Stromal cell of bone marrow (primary cell): ENCODE measurements around the gene TRPM3.
"Not testable (repeated sequence)": the region's sequence is repeated elsewhere in the genome, so short reads cannot be mapped to it uniquely, and the experiment has no call there.

Source experiments
- DNase-seq: peaks from one replicate; pipeline ENCODE4 v3.0.0-alpha.2; 2012; ENCODE audit warnings: low read depth

Gene TRPM3

DNA sequence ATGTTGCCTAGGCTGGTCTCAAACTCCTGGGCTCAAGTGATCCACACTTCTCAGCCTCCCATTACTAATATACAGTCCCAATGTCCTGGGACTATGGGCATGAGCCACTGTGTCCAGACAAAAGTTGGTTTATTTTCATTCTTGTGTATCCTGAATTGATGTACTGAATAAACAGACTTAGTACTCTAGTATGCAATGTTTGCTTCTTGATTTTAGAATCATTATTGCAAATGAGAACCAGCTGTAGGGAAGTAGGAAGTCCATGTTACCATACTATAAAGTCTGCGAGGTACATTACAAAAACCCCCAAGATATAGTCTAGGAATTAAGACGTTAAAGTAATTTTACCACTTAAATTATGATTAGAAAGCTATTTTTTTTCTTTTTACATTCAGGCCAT lies 372.4 kb downstream of the TRPM3 start:
- DNase-seq, result no peak

DNA sequence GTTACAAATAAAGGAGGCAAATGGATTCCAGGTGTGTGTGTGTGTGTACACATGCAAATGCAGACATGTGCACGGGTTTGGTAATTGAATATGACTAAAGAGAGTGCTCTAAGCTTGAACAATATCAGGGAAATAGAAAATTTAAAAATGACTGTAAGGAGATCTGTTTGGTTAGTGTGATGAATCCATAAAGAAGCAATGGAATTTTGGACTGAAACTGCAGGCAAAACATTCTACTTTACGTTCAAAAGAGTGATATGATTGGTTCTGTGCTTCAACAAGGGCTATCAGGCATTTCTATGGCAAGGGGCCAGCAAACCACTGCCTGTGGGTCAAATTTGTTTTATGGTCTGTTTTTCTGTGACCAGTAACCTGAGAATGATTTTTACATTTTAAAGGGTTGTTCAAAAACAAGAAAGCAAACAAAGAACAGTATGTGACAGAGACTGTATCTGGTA lies 374.1 kb downstream of the TRPM3 start:
- DNase-seq, result peak; percentile 44

DNA sequence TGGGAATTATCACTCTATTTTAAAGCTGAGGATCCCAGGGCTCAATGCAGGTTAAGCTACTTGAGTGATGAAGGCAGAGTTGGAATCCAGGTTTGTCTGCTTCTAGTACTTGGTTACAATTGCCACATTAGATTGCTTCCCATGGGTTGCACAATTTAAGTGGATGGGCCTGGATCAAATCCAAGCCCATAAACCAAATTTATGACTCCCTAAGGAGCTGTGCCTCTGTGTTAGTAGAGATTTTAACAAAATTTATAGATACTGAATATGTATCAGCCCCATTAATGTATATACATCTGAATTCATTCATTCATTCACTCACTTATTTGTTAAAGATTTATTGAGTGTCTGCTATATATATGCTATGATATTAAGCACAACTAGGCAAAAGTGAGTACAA lies 374.7 kb downstream of the TRPM3 start:
- DNase-seq, result peak; percentile 47

DNA sequence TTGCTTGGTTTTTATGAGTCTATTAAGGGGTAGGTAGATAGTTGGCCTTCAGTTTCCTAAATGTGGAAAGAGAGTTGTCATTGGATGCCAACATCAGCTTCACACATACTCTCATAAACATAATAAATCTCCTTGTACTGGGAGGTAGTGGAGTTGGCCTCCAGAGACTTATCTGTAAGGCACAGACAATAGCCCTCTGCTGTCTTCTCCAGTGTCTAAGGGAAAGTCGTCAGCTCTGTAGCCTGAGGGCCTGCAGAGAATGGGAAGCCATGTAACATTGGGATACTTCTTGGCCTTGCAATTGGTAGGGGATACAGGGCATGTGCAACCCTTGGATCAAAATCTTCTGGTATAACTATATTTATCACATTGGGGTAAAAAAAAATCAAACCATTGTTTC lies 375.1 kb downstream of the TRPM3 start:
- DNase-seq, result no peak

DNA sequence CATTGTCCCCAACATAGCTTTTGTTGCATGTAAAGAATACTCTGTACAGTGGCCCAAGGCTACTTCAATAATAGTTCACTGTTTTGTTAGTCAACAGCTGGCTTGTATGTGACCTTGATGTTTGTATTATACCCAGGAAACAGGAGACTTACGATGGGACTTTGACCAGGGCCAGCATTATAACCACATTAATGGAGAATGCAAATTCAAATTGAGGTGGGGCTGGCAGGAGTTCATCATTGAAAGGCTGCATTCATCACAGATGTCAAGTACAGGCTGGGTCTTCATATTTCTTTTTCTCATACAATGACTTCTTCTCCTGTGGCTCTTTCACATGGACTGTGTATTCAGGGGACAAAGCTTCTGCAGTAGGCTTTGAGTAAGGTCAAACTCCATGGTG lies 396.6 kb downstream of the TRPM3 start:
- not testable (repeated sequence) for DNase-seq

DNA sequence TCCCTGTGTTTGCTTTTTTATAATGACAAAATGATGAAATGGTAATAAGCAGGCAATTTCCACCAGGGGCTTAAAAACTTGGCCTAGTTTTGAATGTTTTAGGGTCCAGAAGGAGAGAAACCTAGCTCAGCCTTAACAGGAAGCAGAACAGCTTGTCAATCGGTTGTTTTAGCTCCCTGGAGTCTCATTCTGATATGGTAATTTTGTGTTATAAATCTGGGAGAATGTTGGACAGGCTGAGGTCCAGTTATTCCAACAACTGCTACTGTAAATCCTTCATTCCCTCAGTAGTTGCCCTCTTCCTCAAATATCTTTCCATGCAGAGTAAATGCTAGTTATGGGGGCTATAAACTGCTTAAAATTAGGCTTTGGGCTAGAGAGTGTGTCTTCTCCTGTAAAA lies 397.4 kb downstream of the TRPM3 start:
- DNase-seq, result not testable (repeated sequence)

DNA sequence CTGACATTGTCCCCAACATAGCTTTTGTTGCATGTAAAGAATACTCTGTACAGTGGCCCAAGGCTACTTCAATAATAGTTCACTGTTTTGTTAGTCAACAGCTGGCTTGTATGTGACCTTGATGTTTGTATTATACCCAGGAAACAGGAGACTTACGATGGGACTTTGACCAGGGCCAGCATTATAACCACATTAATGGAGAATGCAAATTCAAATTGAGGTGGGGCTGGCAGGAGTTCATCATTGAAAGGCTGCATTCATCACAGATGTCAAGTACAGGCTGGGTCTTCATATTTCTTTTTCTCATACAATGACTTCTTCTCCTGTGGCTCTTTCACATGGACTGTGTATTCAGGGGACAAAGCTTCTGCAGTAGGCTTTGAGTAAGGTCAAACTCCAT lies 414.6 kb downstream of the TRPM3 start:
- DNase-seq, result not testable (repeated sequence)

DNA sequence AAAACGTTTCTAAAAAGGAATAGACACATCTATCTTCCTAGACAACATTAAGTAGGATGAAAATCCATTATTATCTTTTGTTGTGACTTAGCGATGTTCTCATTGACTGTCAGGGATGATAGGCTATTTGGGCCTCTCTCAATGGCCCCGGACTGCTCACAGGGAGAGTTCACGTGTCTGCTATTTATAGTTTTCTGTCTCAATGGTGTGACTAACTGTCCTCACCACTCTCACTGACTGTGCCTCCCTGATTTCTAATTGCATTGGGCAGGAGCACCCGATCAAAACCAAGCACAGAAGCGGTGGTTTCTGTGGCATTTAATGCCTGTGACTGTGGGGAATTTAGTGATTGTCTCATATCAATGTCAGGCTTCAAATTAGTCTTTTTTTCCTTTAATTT lies 420.3 kb downstream of the TRPM3 start:
- no peak for DNase-seq

DNA sequence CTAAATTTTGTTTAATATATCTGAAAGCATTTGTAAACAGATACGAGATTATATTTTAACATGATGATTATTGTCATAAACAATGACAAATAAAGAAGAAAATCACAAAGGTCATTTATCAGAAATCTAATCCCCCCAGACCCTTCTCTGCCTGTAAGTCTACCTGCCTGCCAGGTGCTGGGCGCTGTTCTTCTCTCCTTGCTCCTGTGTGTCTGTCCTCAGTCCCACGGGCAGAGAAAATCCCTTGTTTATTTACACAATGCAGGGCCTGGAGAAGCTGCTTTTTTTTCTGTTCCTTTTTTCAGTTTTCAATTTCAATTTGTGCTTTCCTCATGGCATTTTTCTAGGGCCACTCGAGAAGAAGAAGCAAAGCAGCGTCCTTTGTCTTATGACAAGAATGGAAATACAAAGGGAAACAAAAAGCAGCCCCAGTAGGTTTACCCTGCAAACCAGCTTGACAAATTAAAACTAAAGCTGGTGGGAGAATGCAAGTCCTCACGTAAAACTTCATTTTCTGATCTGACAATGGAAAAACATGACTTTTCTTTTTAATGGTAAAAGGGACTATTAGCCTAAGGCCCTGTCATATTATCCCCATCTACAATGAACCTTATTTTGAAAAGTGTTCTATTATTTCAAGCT lies 424.6 kb downstream of the TRPM3 start:
- DNase-seq, result no peak

DNA sequence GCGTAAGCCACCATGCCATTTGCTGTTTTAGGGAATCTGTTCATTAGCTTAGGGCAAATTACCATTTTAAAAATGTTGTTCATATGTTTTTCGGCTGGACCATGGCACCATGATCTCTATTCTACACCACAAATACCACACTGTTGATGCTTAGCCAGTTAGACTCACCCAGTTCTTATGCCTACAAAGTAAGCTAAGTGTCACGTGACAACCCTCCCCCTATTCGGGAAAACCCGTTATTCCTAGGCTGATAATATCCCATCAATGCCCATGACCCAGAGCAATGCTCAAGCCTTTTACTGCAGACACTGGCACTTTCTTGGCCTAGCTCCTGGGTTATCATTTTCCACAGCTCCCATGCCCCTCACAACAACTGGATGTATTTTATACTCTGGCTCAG lies 426.7 kb downstream of the TRPM3 start:
- DNase-seq, result no peak

DNA sequence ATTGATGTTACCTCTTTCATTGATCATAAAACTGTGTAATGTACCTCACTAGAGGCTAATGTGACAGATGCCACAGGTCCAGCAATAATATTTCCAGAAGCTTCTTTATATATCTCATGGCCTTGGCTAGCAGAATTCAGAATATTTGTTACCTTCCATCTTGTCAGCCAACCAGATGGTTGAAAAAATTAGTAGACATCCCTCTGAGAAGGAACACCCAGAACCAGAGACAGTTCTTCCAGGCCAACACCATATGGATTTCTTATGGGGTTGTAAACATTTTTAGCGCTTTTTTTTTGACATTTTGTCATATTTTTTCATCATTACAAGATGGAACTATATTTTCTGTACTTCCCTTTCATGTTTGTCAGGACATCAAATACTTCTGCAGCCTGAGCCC lies 428.2 kb downstream of the TRPM3 start:
- no peak for DNase-seq

DNA sequence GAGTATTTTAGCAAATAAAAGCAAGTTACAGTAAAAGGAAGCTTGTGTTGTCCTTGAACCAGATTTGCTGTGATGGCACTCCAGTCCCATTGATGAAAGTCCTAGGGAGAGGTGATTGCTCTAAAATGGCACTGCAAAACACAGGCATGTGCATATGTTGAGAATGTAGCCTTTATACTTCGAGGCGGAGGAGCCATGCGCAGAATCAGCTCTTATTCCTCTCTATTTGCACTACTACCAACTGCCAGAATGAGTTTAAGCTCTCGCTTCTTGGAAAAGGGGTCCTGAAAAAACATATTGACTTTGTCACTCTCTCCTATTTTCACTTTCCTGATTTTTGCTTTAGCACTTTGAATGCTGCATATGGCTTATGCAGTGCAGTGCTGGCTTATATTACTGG lies 429.0 kb downstream of the TRPM3 start:
- DNase-seq, result no peak

DNA sequence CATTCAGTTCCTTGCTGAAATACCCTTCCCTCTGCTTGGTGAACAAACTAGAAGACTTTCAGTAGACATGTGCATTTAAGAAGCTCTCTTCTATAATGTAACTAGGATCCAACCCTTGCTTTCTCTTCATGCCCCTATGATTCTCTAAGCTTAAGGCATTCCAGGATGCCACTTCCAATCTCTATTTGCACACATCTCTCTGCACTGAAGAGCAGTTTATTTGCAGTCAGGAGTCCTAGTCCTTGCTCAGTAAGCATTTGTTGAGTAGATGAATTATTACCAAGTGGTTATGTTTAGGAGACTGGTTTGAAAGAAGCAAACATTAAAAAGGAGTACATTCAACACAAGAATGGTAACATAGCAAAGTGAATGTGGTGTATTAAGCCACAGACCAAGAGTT lies 432.7 kb downstream of the TRPM3 start:
- no peak for DNase-seq

DNA sequence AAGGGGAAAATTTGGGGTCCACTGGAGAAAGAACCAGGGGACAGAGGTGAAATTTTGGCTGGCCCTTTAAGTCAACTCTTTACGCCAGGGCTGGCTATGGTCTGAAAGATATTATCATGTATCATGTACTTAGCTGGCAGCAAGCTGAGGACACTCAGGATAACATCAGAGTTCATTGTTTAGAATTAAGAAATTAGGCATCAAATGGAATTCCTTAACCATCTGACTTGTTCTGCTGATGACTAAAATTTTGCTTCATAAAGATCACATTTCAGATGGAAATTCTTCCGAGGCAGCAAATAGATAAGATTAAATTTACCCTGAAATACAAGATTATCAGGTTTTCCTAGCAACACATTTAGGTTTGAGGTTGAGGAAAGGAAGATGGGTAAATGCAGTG lies 437.6 kb downstream of the TRPM3 start:
- DNase-seq, result no peak

DNA sequence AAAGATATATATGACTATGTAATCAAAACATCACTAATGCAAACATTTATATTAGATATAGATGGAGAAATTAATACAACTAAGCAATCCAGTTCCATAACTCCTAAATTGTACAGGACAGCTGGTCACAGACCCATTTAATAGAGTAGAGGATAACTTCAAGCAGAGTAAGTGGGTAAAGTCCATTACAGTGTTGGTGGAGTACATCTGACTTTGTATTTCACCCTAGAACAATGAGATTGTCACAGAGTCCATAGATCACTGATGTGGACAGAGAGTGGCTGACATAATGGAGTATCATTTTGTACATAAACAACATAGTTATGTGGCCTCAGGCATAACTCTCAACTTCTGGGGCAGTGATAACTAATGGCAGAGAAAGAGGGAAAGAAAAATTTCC lies 439.1 kb downstream of the TRPM3 start:
- no peak for DNase-seq

DNA sequence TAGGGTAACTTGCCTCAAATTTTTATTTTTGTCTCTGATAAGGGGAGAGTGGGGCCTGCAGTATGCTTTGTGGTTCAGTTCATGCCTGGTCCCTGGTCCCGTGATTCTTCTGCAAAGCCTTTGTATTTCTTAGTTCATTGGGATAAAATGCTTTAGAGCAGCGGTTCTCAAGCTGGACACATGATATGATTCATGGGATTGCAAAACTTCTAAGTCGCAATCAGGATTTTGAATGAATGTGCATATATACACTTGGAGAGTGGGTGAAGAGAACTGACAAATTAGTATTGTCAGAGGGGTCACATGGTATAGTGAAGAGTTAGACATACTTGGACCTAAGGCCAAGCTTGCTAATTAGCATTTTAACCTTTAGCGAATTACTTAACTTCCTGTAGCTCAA lies 441.6 kb downstream of the TRPM3 start:
- peak; percentile 49 for DNase-seq

DNA sequence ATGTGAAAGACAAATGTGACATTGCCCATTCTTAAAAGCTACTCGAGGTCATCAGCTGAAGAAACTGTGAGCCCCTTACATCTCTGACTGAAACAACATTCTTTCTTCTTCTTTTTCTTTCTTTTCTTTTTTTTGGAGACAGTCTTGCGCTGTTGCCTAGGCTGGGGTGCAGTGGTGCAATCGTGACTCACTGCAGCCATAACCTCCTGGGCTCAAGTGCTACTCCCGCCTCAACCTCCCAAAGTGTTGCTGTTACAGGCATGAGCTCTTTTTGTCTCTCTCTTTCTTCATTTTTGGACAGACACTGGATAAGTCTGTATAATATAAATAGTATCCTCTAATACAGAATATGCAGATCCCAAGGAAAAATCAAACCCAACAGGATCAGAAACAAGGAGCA lies 443.3 kb downstream of the TRPM3 start:
- DNase-seq, result no peak

DNA sequence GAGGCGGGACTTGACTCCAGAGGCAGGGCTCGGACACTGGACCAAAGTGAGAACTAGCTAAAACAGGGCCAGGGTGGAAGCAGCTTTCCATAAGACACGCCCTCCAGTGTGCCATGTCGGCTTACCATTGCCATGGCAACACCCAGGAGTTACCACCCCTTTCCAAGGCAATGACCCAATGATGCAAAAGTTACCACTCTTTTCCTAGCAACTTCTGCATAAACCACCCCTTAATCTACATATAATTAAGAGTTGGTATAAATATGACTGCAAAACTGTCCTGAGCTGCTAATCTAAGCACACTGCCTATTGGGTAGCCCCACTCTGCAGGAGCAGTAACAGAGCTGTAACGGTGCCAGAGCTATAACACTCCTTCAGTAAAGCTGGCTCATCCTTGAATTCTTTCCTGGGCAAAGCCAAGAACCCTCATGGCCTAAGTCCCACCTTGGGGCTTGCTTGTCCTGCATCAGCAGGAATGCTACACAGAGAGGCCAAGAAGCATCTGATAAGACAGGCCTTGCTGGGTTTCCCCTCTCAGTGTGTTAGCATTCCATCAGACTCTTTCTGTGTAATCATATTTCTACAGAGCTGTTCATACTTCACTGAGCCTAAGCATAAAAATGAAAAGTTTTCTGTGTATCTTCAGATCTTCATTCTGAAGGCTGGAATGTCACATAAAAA lies 444.2 kb downstream of the TRPM3 start:
- DNase-seq, result no peak

DNA sequence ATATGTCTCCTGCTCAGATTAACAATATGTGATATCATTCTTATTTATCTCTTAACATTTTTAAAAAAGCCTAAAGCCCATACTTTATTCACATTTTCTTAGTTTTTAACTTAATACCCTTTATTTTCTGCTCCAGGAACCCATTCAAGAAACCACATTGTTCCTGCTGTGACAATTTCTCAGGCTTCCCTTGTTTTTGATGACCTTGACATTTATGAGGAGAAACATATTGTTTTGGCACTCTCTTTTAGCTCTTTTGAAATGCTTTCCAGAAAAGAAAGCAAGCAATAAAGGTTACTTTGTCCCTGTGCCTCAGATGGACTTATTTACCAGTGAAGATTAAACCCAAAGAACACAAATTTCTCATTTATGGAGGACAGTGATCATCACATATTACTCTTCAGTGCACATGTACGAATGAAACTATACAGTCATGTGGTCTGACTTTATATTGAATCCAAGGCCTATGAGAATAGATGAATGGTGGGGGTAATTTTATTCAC lies 445.5 kb downstream of the TRPM3 start:
- DNase-seq, result no peak

DNA sequence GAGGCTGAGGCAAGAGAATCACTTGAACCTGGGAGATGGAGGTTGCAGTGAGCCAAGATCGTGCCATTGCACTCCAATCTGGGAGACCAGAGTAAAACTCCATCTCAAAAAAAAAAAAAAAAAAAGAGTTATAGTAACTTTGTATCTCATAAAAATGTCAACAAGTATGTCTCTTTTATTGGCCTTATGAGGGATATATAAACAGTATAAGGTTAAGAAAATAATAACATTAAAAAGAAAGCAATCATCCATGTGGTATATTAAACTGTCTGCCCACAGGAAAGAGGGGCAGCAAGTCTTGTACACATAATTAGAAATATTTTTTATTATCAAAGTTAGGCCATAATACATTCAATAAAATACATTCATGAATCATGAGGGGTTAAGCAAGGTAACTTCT lies 447.6 kb downstream of the TRPM3 start:
- no peak for DNase-seq

DNA sequence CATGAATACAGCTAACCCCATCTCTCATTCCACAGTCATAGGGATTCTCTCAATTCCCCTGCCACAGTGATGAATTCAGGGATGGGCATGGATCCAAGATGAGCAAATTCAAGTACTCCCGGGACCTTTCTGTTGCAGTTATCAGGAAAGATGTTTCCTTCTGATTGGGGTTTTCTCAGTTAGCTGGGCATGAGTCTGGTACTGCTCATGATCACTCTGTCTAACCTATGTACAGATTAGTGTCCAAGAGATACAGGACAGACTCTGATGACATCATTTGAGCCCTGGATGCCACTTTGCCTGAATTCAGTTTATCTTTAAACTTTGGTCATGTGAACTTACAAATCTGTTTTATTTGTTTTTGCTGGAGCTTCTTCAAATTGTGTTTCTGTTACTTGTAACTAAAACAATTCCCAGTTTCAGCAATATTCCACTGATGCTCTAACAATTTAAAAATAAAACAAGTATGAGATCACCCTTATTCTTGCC lies 449.2 kb downstream of the TRPM3 start:
- DNase-seq, result peak; percentile 82

DNA sequence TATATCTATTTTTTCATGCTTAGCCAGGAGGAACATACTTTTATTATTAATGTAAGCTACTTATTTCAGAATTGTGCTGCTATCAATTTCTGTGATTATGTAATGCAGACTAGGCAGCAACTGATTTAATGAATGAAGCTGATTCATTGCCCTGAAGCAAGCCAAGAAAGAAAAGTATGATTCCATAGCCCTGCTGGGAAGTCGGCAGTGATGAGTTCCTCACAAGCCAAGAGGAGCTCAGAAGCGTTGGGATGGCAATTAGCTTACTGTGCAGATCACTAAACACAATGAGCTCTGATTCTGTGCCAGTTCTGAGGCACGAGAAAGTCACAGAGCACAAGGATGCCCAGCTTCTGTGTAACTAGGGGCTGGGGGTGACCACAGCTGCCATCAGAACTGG lies 452.7 kb downstream of the TRPM3 start:
- DNase-seq, result peak; percentile 71

DNA sequence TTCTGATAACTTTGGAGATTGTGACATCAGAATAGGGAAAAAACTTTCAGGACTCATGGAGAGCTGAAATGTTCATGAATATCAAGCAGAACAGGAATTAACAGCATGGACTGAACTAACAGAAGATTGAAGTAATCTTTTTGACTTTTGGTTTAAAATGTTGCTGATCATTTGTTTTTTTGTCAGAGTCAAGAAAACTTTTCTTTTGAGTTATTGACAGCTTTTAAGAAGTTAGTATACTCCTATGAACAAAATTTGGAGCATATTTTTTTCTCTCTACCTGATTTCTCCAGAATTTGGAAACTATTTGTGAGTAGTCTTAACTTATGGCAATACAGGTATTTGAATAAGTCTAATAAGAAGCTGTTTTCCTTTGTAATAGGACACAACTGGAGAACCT lies 462.7 kb downstream of the TRPM3 start:
- DNase-seq, result no peak

DNA sequence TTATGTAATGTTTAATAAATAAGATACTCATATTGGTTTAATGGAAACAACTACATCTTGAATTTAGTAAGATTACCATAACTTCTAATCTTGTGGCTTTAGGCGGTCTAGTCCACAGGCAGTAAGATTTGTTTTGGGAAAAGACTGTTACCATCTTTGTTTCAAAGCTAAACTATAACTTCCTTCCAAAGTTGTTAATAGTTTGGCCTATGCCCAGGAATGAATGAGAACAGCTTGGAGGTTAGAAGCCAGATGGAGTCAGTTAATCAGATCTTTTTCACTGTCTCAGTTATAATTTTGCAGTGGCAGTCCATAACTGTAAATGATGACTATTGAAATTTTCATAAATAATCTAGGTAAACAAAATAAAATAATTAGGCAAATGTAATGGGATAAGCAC lies 465.1 kb downstream of the TRPM3 start:
- DNase-seq, result no peak
